ENCODE data around the gene PPFIBP2.

- TF ChIP-seq, protein P1, sequence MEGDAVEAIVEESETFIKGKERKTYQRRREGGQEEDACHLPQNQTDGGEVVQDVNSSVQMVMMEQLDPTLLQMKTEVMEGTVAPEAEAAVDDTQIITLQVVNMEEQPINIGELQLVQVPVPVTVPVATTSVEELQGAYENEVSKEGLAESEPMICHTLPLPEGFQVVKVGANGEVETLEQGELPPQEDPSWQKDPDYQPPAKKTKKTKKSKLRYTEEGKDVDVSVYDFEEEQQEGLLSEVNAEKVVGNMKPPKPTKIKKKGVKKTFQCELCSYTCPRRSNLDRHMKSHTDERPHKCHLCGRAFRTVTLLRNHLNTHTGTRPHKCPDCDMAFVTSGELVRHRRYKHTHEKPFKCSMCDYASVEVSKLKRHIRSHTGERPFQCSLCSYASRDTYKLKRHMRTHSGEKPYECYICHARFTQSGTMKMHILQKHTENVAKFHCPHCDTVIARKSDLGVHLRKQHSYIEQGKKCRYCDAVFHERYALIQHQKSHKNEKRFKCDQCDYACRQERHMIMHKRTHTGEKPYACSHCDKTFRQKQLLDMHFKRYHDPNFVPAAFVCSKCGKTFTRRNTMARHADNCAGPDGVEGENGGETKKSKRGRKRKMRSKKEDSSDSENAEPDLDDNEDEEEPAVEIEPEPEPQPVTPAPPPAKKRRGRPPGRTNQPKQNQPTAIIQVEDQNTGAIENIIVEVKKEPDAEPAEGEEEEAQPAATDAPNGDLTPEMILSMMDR (conservative IDR thresholded peaks at IDR 0.05; ENCODE audit: low read depth, low read length), result no peak
- no peak for TF ChIP-seq EZH2 (IDR thresholded peaks at IDR 0.05; ENCODE audit: borderline replicate concordance, low read depth, low read length, poor library complexity, severe bottlenecking)
Measured at GRCh38 chr11:7547687-7548086, 33.9 kb downstream of the PPFIBP2 start.
